ENCODE results near the gene FAM111A.

The FAM111A gene

GRCh38 chr11:59181746-59182456, 39.2 kb downstream of the FAM111A start:
- no peak for DNase-seq
- no peak for ATAC-seq
- H3K36me3 Mint-ChIP-seq (ENCODE audit: low read depth), result no peaks in the 10 kb centered on the region
- H3K27ac Mint-ChIP-seq, result no peak overlapping the region
- H3K9me3 Mint-ChIP-seq, result no peaks in the 10 kb centered on the region
- H3K4me1 Mint-ChIP-seq, result no peaks in the 10 kb centered on the region
- peaks cover 2% of the 10 kb centered on the region for H3K27me3 Mint-ChIP-seq
- no peak overlapping the region for H3K4me3 Mint-ChIP-seq

- Mint-ChIP-seq H3K9me3 (no peaks in the 10 kb centered on the region), H3K36me3 (ENCODE audit: low read depth) (no peaks in the 10 kb centered on the region), H3K4me3 (no peak overlapping the region), H3K27ac (no peak overlapping the region), H3K4me1 (no peaks in the 10 kb centered on the region), H3K27me3 (no peaks in the 10 kb centered on the region)
- no peak for ATAC-seq
- no peak for DNase-seq
These were observed 39.9 kb downstream of the FAM111A start for GRCh38 chr11:59182457-59183151.

- ATAC-seq (no peak), DNase-seq (no peak)
- no peak overlapping the region for H3K27ac Mint-ChIP-seq
- no peaks in the 10 kb centered on the region for H3K27me3 Mint-ChIP-seq
- no peaks in the 10 kb centered on the region for H3K4me1 Mint-ChIP-seq
- H3K36me3 Mint-ChIP-seq (ENCODE audit: low read depth), result no peaks in the 10 kb centered on the region
- no peaks in the 10 kb centered on the region for H3K9me3 Mint-ChIP-seq
- H3K4me3 Mint-ChIP-seq, result no peak overlapping the region
These were observed 41.1 kb downstream of the FAM111A start for GRCh38 chr11:59183771-59184170.

- no peaks in the 10 kb centered on the region for H3K9me3 Mint-ChIP-seq
These were observed 42.2 kb downstream of the FAM111A start for GRCh38 chr11:59184691-59185339.

GRCh38 chr11:59185386-59185945, 42.8 kb downstream of the FAM111A start:
- Mint-ChIP-seq H3K4me1 (no peaks in the 10 kb centered on the region), H3K9me3 (no peaks in the 10 kb centered on the region), H3K36me3 (ENCODE audit: low read depth) (no peaks in the 10 kb centered on the region), H3K27ac (no peak overlapping the region), H3K4me3 (no peak overlapping the region), H3K27me3 (no peaks in the 10 kb centered on the region)
- no peak for DNase-seq
- ATAC-seq, result no peak

More at GRCh38 chr11:59184691-59185339, 42.2 kb downstream of the FAM111A start:
- DNase-seq (no peak), ATAC-seq (no peak)
- H3K27me3 Mint-ChIP-seq, result no peaks in the 10 kb centered on the region
- no peaks in the 10 kb centered on the region for H3K36me3 Mint-ChIP-seq (ENCODE audit: low read depth)
- no peak overlapping the region for H3K4me3 Mint-ChIP-seq
- H3K4me1 Mint-ChIP-seq, result no peaks in the 10 kb centered on the region
- no peak overlapping the region for H3K27ac Mint-ChIP-seq

GRCh38 chr11:59186130-59186594, 43.5 kb downstream of the FAM111A start:
- peak; percentile 61 for DNase-seq
- no peaks in the 10 kb centered on the region for H3K36me3 Mint-ChIP-seq (ENCODE audit: low read depth)
- H3K9me3 Mint-ChIP-seq, result no peaks in the 10 kb centered on the region
- H3K4me1 Mint-ChIP-seq, result no peaks in the 10 kb centered on the region
- no peak overlapping the region for H3K4me3 Mint-ChIP-seq
- ATAC-seq, result peak; percentile 44
- no peak overlapping the region for H3K27ac Mint-ChIP-seq
- H3K27me3 Mint-ChIP-seq, result no peaks in the 10 kb centered on the region

- DNase-seq, result no peak
- Mint-ChIP-seq H3K27ac (no peak overlapping the region), H3K27me3 (no peaks in the 10 kb centered on the region), H3K4me1 (no peaks in the 10 kb centered on the region), H3K9me3 (no peaks in the 10 kb centered on the region), H3K36me3 (ENCODE audit: low read depth) (no peaks in the 10 kb centered on the region), H3K4me3 (no peak overlapping the region)
- ATAC-seq, result no peak
These were observed 44.4 kb downstream of the FAM111A start for GRCh38 chr11:59187035-59187434.

GRCh38 chr11:59187587-59187986, 44.9 kb downstream of the FAM111A start:
- Mint-ChIP-seq H3K4me3 (no peak overlapping the region), H3K36me3 (ENCODE audit: low read depth) (no peaks in the 10 kb centered on the region), H3K27me3 (no peaks in the 10 kb centered on the region), H3K4me1 (no peaks in the 10 kb centered on the region), H3K9me3 (no peaks in the 10 kb centered on the region), H3K27ac (no peak overlapping the region)
- no peak for ATAC-seq
- no peak for DNase-seq

GRCh38 chr11:59188954-59189353, 46.3 kb downstream of the FAM111A start:
- Mint-ChIP-seq H3K27ac (no peak overlapping the region), H3K4me1 (no peaks in the 10 kb centered on the region), H3K9me3 (no peaks in the 10 kb centered on the region), H3K27me3 (no peaks in the 10 kb centered on the region), H3K4me3 (no peak overlapping the region), H3K36me3 (ENCODE audit: low read depth) (no peaks in the 10 kb centered on the region)
- DNase-seq, result no peak
- no peak for ATAC-seq

- Mint-ChIP-seq H3K27ac (no peak overlapping the region), H3K27me3 (no peaks in the 10 kb centered on the region), H3K36me3 (ENCODE audit: low read depth) (no peaks in the 10 kb centered on the region), H3K4me3 (no peak overlapping the region), H3K4me1 (no peaks in the 10 kb centered on the region), H3K9me3 (no peaks in the 10 kb centered on the region)
- ATAC-seq, result no peak
- no peak for DNase-seq
These were observed 47.3 kb downstream of the FAM111A start for GRCh38 chr11:59189986-59190385.

GRCh38 chr11:59191095-59191494, 48.4 kb downstream of the FAM111A start:
- DNase-seq (no peak), ATAC-seq (no peak)
- no peaks in the 10 kb centered on the region for H3K9me3 Mint-ChIP-seq
- H3K4me3 Mint-ChIP-seq, result no peak overlapping the region
- H3K27me3 Mint-ChIP-seq, result peaks cover 2% of the 10 kb centered on the region
- no peak overlapping the region for H3K27ac Mint-ChIP-seq
- no peaks in the 10 kb centered on the region for H3K36me3 Mint-ChIP-seq (ENCODE audit: low read depth)
- H3K4me1 Mint-ChIP-seq, result peaks cover 3% of the 10 kb centered on the region

- Mint-ChIP-seq H3K27ac (no peak overlapping the region), H3K27me3 (peaks cover 2% of the 10 kb centered on the region), H3K4me3 (no peak overlapping the region), H3K9me3 (no peaks in the 10 kb centered on the region), H3K36me3 (ENCODE audit: low read depth) (no peaks in the 10 kb centered on the region), H3K4me1 (peaks cover 5% of the 10 kb centered on the region)
- ATAC-seq (no peak), DNase-seq (no peak)
These were observed 49.2 kb downstream of the FAM111A start for GRCh38 chr11:59191890-59192289.

GRCh38 chr11:59192446-59193020, 49.9 kb downstream of the FAM111A start:
- Mint-ChIP-seq H3K4me1 (peaks cover 5% of the 10 kb centered on the region), H3K36me3 (ENCODE audit: low read depth) (no peaks in the 10 kb centered on the region), H3K9me3 (no peaks in the 10 kb centered on the region), H3K27ac (no peak overlapping the region), H3K4me3 (no peak overlapping the region), H3K27me3 (peaks cover 6% of the 10 kb centered on the region)
- DNase-seq (no peak), ATAC-seq (no peak)

- Mint-ChIP-seq H3K4me1 (peaks cover 7% of the 10 kb centered on the region), H3K4me3 (no peak overlapping the region), H3K36me3 (ENCODE audit: low read depth) (no peaks in the 10 kb centered on the region), H3K27me3 (peaks cover 13% of the 10 kb centered on the region), H3K27ac (no peak overlapping the region), H3K9me3 (no peaks in the 10 kb centered on the region)
- ATAC-seq (no peak), DNase-seq (no peak)
These were observed 51.0 kb downstream of the FAM111A start for GRCh38 chr11:59193587-59194130.
